ENCODE results near the gene MDM4.

Gene MDM4

DNA sequence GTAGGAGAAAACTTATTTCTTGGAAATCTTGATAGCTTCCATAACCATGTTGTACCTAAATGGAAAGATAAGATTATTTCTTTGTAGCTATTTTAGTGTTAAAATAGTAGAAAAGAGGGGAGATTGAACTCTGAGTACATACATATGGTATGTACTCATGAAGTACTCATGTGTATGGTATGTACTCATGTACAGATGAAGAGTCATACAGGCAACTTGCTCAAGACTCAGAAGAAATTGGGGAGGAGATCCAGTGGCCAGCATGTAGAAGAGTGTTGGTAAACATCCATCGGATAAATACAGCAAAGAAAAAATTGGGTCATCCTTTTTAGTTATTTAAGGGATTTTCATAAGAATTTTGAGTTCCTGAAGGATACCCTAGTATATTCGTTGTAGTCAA lies 29.0 kb downstream of the MDM4 start:
- Histone ChIP-seq H3K27ac (ENCODE audit: low read length) (peak overlapping the region; percentile 68; the same call in 1 of the 2 replicates), H3K4me3 (ENCODE audit: low read length) (peak overlapping the region; percentile 30)

GRCh38 chr1:204545881-204546280 lies 29.7 kb downstream of the MDM4 start:
- Histone ChIP-seq H2AFZ (ENCODE audit: low read length) (no peak overlapping the region), H3K27me3 (replicated peaks; ENCODE audit: insufficient read depth, low read length) (no peaks in the 10 kb centered on the region), H3K4me3 (ENCODE audit: low read length) (peak overlapping the region; percentile 30), H3K4me1 (ENCODE audit: low read length) (peaks cover 44% of the 10 kb centered on the region), H3K4me2 (ENCODE audit: low read depth, low read length) (peak overlapping the region; percentile 75), H3K36me3 (replicated peaks; ENCODE audit: insufficient read depth, low read length) (peaks cover 47% of the 10 kb centered on the region), H3K27ac (ENCODE audit: low read length) (peak overlapping the region; percentile 68; the same call in 1 of the 2 replicates), H3K9me3 (replicated peaks; ENCODE audit: insufficient read depth, low read length) (no peaks in the 10 kb centered on the region), H3K9ac (ENCODE audit: low read length) (peak overlapping the region; percentile 32; the same call in 1 of the 2 replicates), H3F3A (ENCODE audit: insufficient read depth, low read length) (peaks cover 46% of the 10 kb centered on the region), H3K79me2 (ENCODE audit: low read length) (peaks cover 72% of the 10 kb centered on the region), H4K20me1 (ENCODE audit: insufficient read depth, low read length) (peaks cover 4% of the 10 kb centered on the region; the same call in 1 of the 2 replicates), H3K9me2 (replicated peaks; ENCODE audit: insufficient read depth, low read length) (no peaks in the 10 kb centered on the region)
- DNase-seq, result peak; percentile 71
- TF ChIP-seq EZH2phosphoT487 (IDR thresholded peaks at IDR 0.05; ENCODE audit: low read length), result no peak
- TF ChIP-seq EZH2 (optimal IDR thresholded peaks at IDR 0.05; ENCODE audit: low read depth, low read length), result no peak
- TF ChIP-seq, protein P1, sequence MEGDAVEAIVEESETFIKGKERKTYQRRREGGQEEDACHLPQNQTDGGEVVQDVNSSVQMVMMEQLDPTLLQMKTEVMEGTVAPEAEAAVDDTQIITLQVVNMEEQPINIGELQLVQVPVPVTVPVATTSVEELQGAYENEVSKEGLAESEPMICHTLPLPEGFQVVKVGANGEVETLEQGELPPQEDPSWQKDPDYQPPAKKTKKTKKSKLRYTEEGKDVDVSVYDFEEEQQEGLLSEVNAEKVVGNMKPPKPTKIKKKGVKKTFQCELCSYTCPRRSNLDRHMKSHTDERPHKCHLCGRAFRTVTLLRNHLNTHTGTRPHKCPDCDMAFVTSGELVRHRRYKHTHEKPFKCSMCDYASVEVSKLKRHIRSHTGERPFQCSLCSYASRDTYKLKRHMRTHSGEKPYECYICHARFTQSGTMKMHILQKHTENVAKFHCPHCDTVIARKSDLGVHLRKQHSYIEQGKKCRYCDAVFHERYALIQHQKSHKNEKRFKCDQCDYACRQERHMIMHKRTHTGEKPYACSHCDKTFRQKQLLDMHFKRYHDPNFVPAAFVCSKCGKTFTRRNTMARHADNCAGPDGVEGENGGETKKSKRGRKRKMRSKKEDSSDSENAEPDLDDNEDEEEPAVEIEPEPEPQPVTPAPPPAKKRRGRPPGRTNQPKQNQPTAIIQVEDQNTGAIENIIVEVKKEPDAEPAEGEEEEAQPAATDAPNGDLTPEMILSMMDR (IDR thresholded peaks at IDR 0.05; ENCODE audit: low read length), result no peak

More for the DNA sequence above, 29.0 kb downstream of the MDM4 start:
- no peaks in the 10 kb centered on the region for H3K9me2 ChIP-seq (replicated peaks; ENCODE audit: insufficient read depth, low read length)
- H3K4me1 ChIP-seq (ENCODE audit: low read length), result peaks cover 44% of the 10 kb centered on the region
- peaks cover 46% of the 10 kb centered on the region for H3K36me3 ChIP-seq (replicated peaks; ENCODE audit: insufficient read depth, low read length)
- peaks cover 69% of the 10 kb centered on the region for H3K79me2 ChIP-seq (ENCODE audit: low read length)
- H3K27me3 ChIP-seq (replicated peaks; ENCODE audit: insufficient read depth, low read length), result no peaks in the 10 kb centered on the region
- no peak overlapping the region for H2AFZ ChIP-seq (ENCODE audit: low read length)
- H3F3A ChIP-seq (ENCODE audit: insufficient read depth, low read length), result peaks cover 46% of the 10 kb centered on the region
- TF ChIP-seq EZH2 (optimal IDR thresholded peaks at IDR 0.05; ENCODE audit: low read depth, low read length), result no peak
- no peak for TF ChIP-seq EZH2phosphoT487 (IDR thresholded peaks at IDR 0.05; ENCODE audit: low read length)
- TF ChIP-seq, protein P1 (IDR thresholded peaks at IDR 0.05; ENCODE audit: low read length), result no peak
- H3K4me2 ChIP-seq (ENCODE audit: low read depth, low read length), result peak overlapping the region; percentile 75
- no peak for DNase-seq
- H3K9ac ChIP-seq (ENCODE audit: low read length), result peak overlapping the region; percentile 32; the same call in 1 of the 2 replicates
- no peaks in the 10 kb centered on the region for H3K9me3 ChIP-seq (replicated peaks; ENCODE audit: insufficient read depth, low read length)
- H4K20me1 ChIP-seq (ENCODE audit: insufficient read depth, low read length), result peaks cover 4% of the 10 kb centered on the region; the same call in 1 of the 2 replicates

DNA sequence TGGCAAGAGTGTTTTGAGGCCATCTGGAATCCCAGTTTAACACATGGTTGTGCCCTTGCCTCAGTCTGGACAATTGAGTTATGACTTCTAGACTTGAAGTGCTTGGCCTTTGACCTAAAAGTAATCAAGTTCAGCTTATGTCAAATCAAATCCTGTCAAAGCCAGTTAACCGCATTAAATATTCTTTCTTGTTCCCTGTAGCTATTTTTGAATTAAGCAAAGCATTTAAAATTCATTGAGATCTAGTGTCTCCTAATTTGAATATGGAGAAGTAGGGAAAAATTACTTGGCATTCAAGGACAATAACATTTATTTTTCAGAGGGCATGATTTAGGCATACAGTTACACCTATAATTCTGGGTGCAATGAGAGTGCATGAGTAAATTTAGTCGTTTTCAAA lies 32.1 kb downstream of the MDM4 start:
- no peak overlapping the region for H3K4me2 ChIP-seq (ENCODE audit: low read depth, low read length)
- peaks cover 4% of the 10 kb centered on the region; the same call in 1 of the 2 replicates for H4K20me1 ChIP-seq (ENCODE audit: insufficient read depth, low read length)
- H3F3A ChIP-seq (ENCODE audit: insufficient read depth, low read length), result peaks cover 32% of the 10 kb centered on the region
- peaks cover 38% of the 10 kb centered on the region for H3K36me3 ChIP-seq (replicated peaks; ENCODE audit: insufficient read depth, low read length)
- no peak overlapping the region for H3K27ac ChIP-seq (ENCODE audit: low read length)
- H3K9me2 ChIP-seq (replicated peaks; ENCODE audit: insufficient read depth, low read length), result no peaks in the 10 kb centered on the region
- no peaks in the 10 kb centered on the region for H3K27me3 ChIP-seq (replicated peaks; ENCODE audit: insufficient read depth, low read length)
- no peaks in the 10 kb centered on the region for H3K9me3 ChIP-seq (replicated peaks; ENCODE audit: insufficient read depth, low read length)
- H2AFZ ChIP-seq (ENCODE audit: low read length), result no peak overlapping the region
- H3K9ac ChIP-seq (ENCODE audit: low read length), result no peak overlapping the region
- DNase-seq, result no peak
- TF ChIP-seq, protein P1 (IDR thresholded peaks at IDR 0.05; ENCODE audit: low read length), result no peak
- TF ChIP-seq EZH2phosphoT487 (IDR thresholded peaks at IDR 0.05; ENCODE audit: low read length) (no peak), EZH2 (optimal IDR thresholded peaks at IDR 0.05; ENCODE audit: low read depth, low read length) (no peak)
- H3K4me1 ChIP-seq (ENCODE audit: low read length), result peaks cover 32% of the 10 kb centered on the region
- no peak overlapping the region for H3K4me3 ChIP-seq (ENCODE audit: low read length)
- peaks cover 67% of the 10 kb centered on the region for H3K79me2 ChIP-seq (ENCODE audit: low read length)
